Measurements from ENCODE around the gene ANKUB1. TPM values are rescaled to one million over a fixed set of nuclear protein-coding genes. Genes with fewer than 3 reads are reported as not detected.

ANKUB1 gene
- total RNA-seq, 3 donors from 2014 or later: not detected

GRCh38 chr3:149736175-149736952, 56.0 kb downstream of the ANKUB1 start:
- Histone ChIP-seq H3K9me3 (no peaks in the 10 kb centered on the region), H3K36me3 (no peaks in the 10 kb centered on the region), H3K27me3 (no peaks in the 10 kb centered on the region), H3K27ac (peak overlapping the region; percentile 64 to 73), H3K4me1 (no peaks in the 10 kb centered on the region), H3K4me3 (no peak overlapping the region)
- TF ChIP-seq CTCF (IDR thresholded peaks at IDR 0.05): no peak
- peak in 1 of 3 donors; percentile 27 for TF ChIP-seq POLR2AphosphoS5 (IDR thresholded peaks at IDR 0.05)
- DNase-seq (ENCODE audit: low spot score in 2 of 2): no peak
- intact Hi-C loops (cut with DNase I; ENCODE audit: low total_unique reads): no loop called here

- H3K4me1 ChIP-seq: no peaks in the 10 kb centered on the region
- H3K36me3 ChIP-seq: no peaks in the 10 kb centered on the region
- intact Hi-C loops (cut with DNase I; ENCODE audit: low total_unique reads): no loop called here
- H3K27me3 ChIP-seq: no peaks in the 10 kb centered on the region
- no peaks in the 10 kb centered on the region for H3K9me3 ChIP-seq
- H3K4me3 ChIP-seq: no peak overlapping the region
- no peak overlapping the region for H3K27ac ChIP-seq
- TF ChIP-seq CTCF (IDR thresholded peaks at IDR 0.05) (no peak), POLR2A (IDR thresholded peaks at IDR 0.05) (no peak), POLR2AphosphoS5 (IDR thresholded peaks at IDR 0.05) (no peak)
- no peak for DNase-seq (ENCODE audit: low spot score in 2 of 2)
Measured at GRCh38 chr3:149732234-149732633, 60.1 kb downstream of the ANKUB1 start.

- H3K9me3 ChIP-seq: no peaks in the 10 kb centered on the region
- intact Hi-C loops (cut with DNase I; ENCODE audit: low total_unique reads): no loop called here
- no peak overlapping the region for H3K27ac ChIP-seq
- no peaks in the 10 kb centered on the region for H3K27me3 ChIP-seq
- no peak overlapping the region for H3K4me3 ChIP-seq
- no peaks in the 10 kb centered on the region for H3K4me1 ChIP-seq
- no peaks in the 10 kb centered on the region for H3K36me3 ChIP-seq
- TF ChIP-seq CTCF (IDR thresholded peaks at IDR 0.05) (no peak), POLR2A (IDR thresholded peaks at IDR 0.05) (no peak), POLR2AphosphoS5 (IDR thresholded peaks at IDR 0.05) (no peak)
- DNase-seq (ENCODE audit: low spot score in 2 of 2): no peak
Measured at GRCh38 chr3:149727656-149728055, 64.7 kb downstream of the ANKUB1 start.

GRCh38 chr3:149726716-149727407, 65.5 kb downstream of the ANKUB1 start:
- intact Hi-C loops (cut with DNase I; ENCODE audit: low total_unique reads): no loop called here
- TF ChIP-seq POLR2AphosphoS5 (IDR thresholded peaks at IDR 0.05) (no peak), CTCF (IDR thresholded peaks at IDR 0.05) (no peak), POLR2A (IDR thresholded peaks at IDR 0.05) (no peak)
- DNase-seq (ENCODE audit: low spot score in 2 of 2): no peak
- H3K36me3 ChIP-seq: no peaks in the 10 kb centered on the region
- no peak overlapping the region for H3K27ac ChIP-seq
- no peaks in the 10 kb centered on the region for H3K4me1 ChIP-seq
- no peak overlapping the region for H3K4me3 ChIP-seq
- H3K27me3 ChIP-seq: no peaks in the 10 kb centered on the region
- no peaks in the 10 kb centered on the region for H3K9me3 ChIP-seq

GRCh38 chr3:149723781-149724180, 68.6 kb downstream of the ANKUB1 start:
- intact Hi-C loops (cut with DNase I; ENCODE audit: low total_unique reads): no loop called here
- Histone ChIP-seq H3K9me3 (peaks cover 0 to 6% of the 10 kb centered on the region in 2 donors), H3K4me1 (no peaks in the 10 kb centered on the region), H3K36me3 (no peaks in the 10 kb centered on the region), H3K27ac (no peak overlapping the region), H3K4me3 (no peak overlapping the region), H3K27me3 (no peaks in the 10 kb centered on the region)
- no peak for DNase-seq (ENCODE audit: low spot score in 2 of 2)
- TF ChIP-seq POLR2A (IDR thresholded peaks at IDR 0.05) (no peak), CTCF (IDR thresholded peaks at IDR 0.05) (no peak), POLR2AphosphoS5 (IDR thresholded peaks at IDR 0.05) (no peak)

Data from breast epithelium (tissue), 4 donors.